Measurements from ENCODE around the gene KCNF1. TPM values are rescaled to one million over a fixed set of nuclear protein-coding genes. Genes with fewer than 3 reads are reported as not detected.

KCNF1 gene
- total and polyA plus RNA-seq, 10 of the 15 experiments (the other 5 are each of a cell fraction or from before 2014, with no cell fraction given): not detected

DNA sequence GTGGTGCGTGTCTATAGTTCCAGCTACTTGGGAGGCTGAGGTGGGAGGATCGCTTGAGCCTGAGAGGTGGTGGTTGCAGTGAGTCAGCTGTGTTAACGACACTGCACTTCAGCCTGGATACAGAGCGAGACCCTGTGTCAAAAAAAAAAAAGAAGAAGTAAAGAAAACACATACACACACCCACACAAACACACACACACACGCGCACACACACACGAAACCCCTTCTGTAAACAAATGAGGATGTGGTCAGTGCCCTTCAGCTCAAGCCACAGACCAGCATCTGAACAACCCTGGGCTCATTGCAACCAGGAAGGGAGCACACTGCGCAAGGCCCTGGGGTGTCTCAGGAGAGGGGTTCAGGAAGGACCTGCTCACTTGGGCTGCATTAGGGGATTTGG, 47.9 kb upstream of the KCNF1 start:
- WGBS (ENCODE audit: insufficient coverage, insufficient replicate concordance, low lambda C conversion rate, missing lambda C conversion rate): 1% methylated on average over 8 of the region's 8 CpGs
- ChIA-PET RAD21 (ENCODE audit: unreplicated experiment) (interaction anchor here (0.8 to 5.1 kb wide), 6 partner anchors 9 to 36 kb away, joined by 3 to 30 read pairs (median 4); no protein-coding TSS in a partner anchor), POLR2A (interaction anchor here (1.1 kb wide), 1 partner anchor 10 kb away, joined by 3 read pairs; no protein-coding TSS in a partner anchor), SMC1A (ENCODE audit: uncharacterized antibody, unreplicated experiment) (interaction anchor here (0.5 to 4.0 kb wide), 7 partner anchors 9 to 46 kb away, joined by 3 to 37 read pairs (median 4); no protein-coding TSS in a partner anchor), CTCF (interaction anchor here (1.0 to 3.0 kb wide), 5 partner anchors 10 to 37 kb away, joined by 3 to 9 read pairs (median 8); no protein-coding TSS in a partner anchor)
- no peak overlapping the region for H3K27ac ChIP-seq (ENCODE audit: control insufficient read depth, insufficient read depth)
- intact Hi-C loops (cut with micrococcal nuclease; ENCODE audit: unreplicated experiment): no loop called here
- H4K20me1 ChIP-seq (ENCODE audit: control insufficient read depth, insufficient read depth): no peaks in the 10 kb centered on the region; the same call in 1 of the 2 replicates
- in situ Hi-C loops (cut with MboI): no loop called here
- ATAC-seq: peak; percentile 87
- peak overlapping the region; percentile 61 for H3K4me2 ChIP-seq (ENCODE audit: control insufficient read depth, insufficient read depth)
- no peaks in the 10 kb centered on the region for H3K36me3 ChIP-seq (ENCODE audit: control insufficient read depth in 2 of 2, insufficient read depth in 2 of 2, low read length in 1 of 2)
- no peaks in the 10 kb centered on the region for H3K79me2 ChIP-seq (ENCODE audit: control insufficient read depth, insufficient read depth, low read length)
- FAIRE-seq: peak; percentile 86
- peak overlapping the region; percentile 43; the same call in 1 of the 2 replicates for H3K4me3 ChIP-seq
- DNase-seq (ENCODE audit: low read depth, low spot score): peak; percentile 75
- no peaks in the 10 kb centered on the region for H3K9me3 ChIP-seq (replicated peaks; ENCODE audit: control insufficient read depth, insufficient read depth, low read length)
- H3K27me3 ChIP-seq (replicated peaks in 1 of 2; ENCODE audit: control insufficient read depth in 2 of 2, insufficient read depth in 2 of 2, low read length in 1 of 2): peaks cover 0 to 4% of the 10 kb centered on the region in 2 experiments; a peak in 3 of 4 replicates
- BruUV-seq (replicated peaks): no TSS peak
- no peak overlapping the region for H2AFZ ChIP-seq (ENCODE audit: control insufficient read depth, low read depth, low read length)
- peaks cover 31% of the 10 kb centered on the region for H3K4me1 ChIP-seq (ENCODE audit: control insufficient read depth, insufficient read depth, low read length)
- H3K9ac ChIP-seq (ENCODE audit: control insufficient read depth, insufficient read depth, low read length): no peak overlapping the region
- no peak for TF ChIP-seq SREBF1 (IDR thresholded peaks at IDR 0.05; ENCODE audit: low read length)
- no peak for TF ChIP-seq ZSCAN29 (IDR thresholded peaks at IDR 0.05)
- TF ChIP-seq TARDBP (IDR thresholded peaks at IDR 0.05; ENCODE audit: borderline replicate concordance): no peak
- no peak for TF ChIP-seq POLR2A (IDR thresholded peaks at IDR 0.05; ENCODE audit: low read depth, low read length)
- TF ChIP-seq KDM1A (IDR thresholded peaks at IDR 0.05; ENCODE audit: borderline replicate concordance): no peak
- TF ChIP-seq WRNIP1 (IDR thresholded peaks at IDR 0.05; ENCODE audit: borderline replicate concordance, low read depth, low read length): no peak
- 0 out of 2 replicates have a peak, but pooled peaks have one; percentile 50 for TF ChIP-seq SMARCA5 (IDR thresholded peaks at IDR 0.05)
- no peak for TF ChIP-seq ESRRA (IDR thresholded peaks at IDR 0.05; ENCODE audit: low read length)
- TF ChIP-seq BCL11A (IDR thresholded peaks at IDR 0.05; ENCODE audit: low read depth, low read length): 0 out of 2 replicates have a peak, but pooled peaks have one; percentile 56
- TF ChIP-seq ZNF274 (IDR thresholded peaks at IDR 0.05; ENCODE audit: insufficient read depth, insufficient read length): no peak
- peak; percentile 36; the same call in 1 of the 2 replicates for TF ChIP-seq TCF3 (IDR thresholded peaks at IDR 0.05; ENCODE audit: borderline replicate concordance, insufficient read depth, low read depth, low read length)
- TF ChIP-seq EGR1 (IDR thresholded peaks at IDR 0.05; ENCODE audit: borderline replicate concordance in 1 of 2, low read depth in 2 of 2, low read length in 2 of 2): no peak
- no peak for TF ChIP-seq ASH2L (IDR thresholded peaks at IDR 0.05; ENCODE audit: borderline replicate concordance, low read depth)
- no peak for TF ChIP-seq BCL3 (IDR thresholded peaks at IDR 0.05; ENCODE audit: borderline replicate concordance, insufficient read depth, low read depth, low read length, poor library complexity, severe bottlenecking)
- no peak for TF ChIP-seq POLR2AphosphoS5 (IDR thresholded peaks at IDR 0.05; ENCODE audit: low read length)
- no peak for TF ChIP-seq NFYB (IDR thresholded peaks at IDR 0.05; ENCODE audit: insufficient read depth, low read depth, low read length)
- no peak for TF ChIP-seq TCF12 (IDR thresholded peaks at IDR 0.05; ENCODE audit: low read depth, low read length)
- no peak for TF ChIP-seq YY1 (IDR thresholded peaks at IDR 0.05; ENCODE audit: low read depth, low read length)
- no peak for TF ChIP-seq ZNF622 (IDR thresholded peaks at IDR 0.05)
- no peak for TF ChIP-seq FOS (IDR thresholded peaks at IDR 0.05; ENCODE audit: borderline replicate concordance, extremely low read depth, insufficient read length)
- TF ChIP-seq CEBPZ (IDR thresholded peaks at IDR 0.05; ENCODE audit: low read depth, low read length): no peak
- peak; percentile 71; the same call in 1 of the 2 replicates for TF ChIP-seq PAX5 (IDR thresholded peaks at IDR 0.05; ENCODE audit: borderline replicate concordance, low read depth, low read length)
